Bronchial epithelial cell (primary cell): ENCODE results near the gene KRTAP4-7. TPM values are rescaled to one million over a fixed set of nuclear protein-coding genes. Genes with fewer than 3 reads are reported as not detected.
"Not testable (repeated sequence)": the region's sequence is repeated elsewhere in the genome, so short reads cannot be mapped to it uniquely, and the experiment has no call there.

Experiments
- DNase-seq: peaks from one replicate; pipeline ENCODE4 v3.0.0-alpha.2; 2010; ENCODE audit warnings: low read depth
- FAIRE-seq: peaks from 2 replicates; lab custom pipeline; 2011; peaks lifted over from hg19 to GRCh38; lab: Jason Lieb, UNC
- H3K27me3 ChIP-seq: 2 replicates; pipeline ENCODE4 v1.5.1; 2011; ENCODE audit warnings: low read length; ENCODE audit not compliant: control insufficient read depth, insufficient read depth
- H3K36me3 ChIP-seq: 2 replicates; pipeline ENCODE4 v1.5.1; 2011; ENCODE audit warnings: low read length; ENCODE audit not compliant: control insufficient read depth, insufficient read depth
- H3K4me3 ChIP-seq: 2 replicates; pipeline ENCODE4 v1.5.1; 2011; ENCODE audit warnings: mild to moderate bottlenecking, low read depth, low read length, control low read depth
- CTCF ChIP-seq: IDR thresholded peaks from 2 replicates; pipeline ENCODE4 v1.5.1; 2011; ENCODE audit warnings: mild to moderate bottlenecking, moderate library complexity, low read length, control low read depth, inconsistent platforms; ENCODE audit not compliant: insufficient read depth, severe bottlenecking
- total RNA-seq: library from RNA; depleted of rRNA; stranded (reverse); fragments of >200 nt; gene quantifications from 2 replicates; pipeline ENCODE4 v1.2.1, GENCODE V29; 2014

The KRTAP4-7 gene
- total RNA-seq, 1 donor from 2014 or later, result not detected

- Histone ChIP-seq H3K36me3 (no peaks in the 10 kb centered on the region), H3K27me3 (no peaks in the 10 kb centered on the region), H3K4me3 (no peak overlapping the region)
- DNase-seq, result no peak
- no peak for FAIRE-seq
- no peak for TF ChIP-seq CTCF
Observed at GRCh38 chr17:41121742-41122141, 37.8 kb downstream of the KRTAP4-7 start.

- not testable (repeated sequence) for FAIRE-seq, DNase-seq, H3K36me3 ChIP-seq, H3K4me3 ChIP-seq, H3K27me3 ChIP-seq
Observed at GRCh38 chr17:41123292-41123990, 39.5 kb downstream of the KRTAP4-7 start.

- not testable (repeated sequence) for DNase-seq, FAIRE-seq, H3K4me3 ChIP-seq, H3K36me3 ChIP-seq, H3K27me3 ChIP-seq
Observed at GRCh38 chr17:41123991-41124371, 40.0 kb downstream of the KRTAP4-7 start, which contains the start of gene KRTAP4-12. Gene KRTAP4-12, minus strand, starts transcription at chr17:41124182. Its CDS starts 60 bp downstream, at chr17:41124122.

GRCh38 chr17:41125064-41125463, 41.1 kb downstream of the KRTAP4-7 start:
- TF ChIP-seq CTCF, result no peak
- no peak overlapping the region for H3K4me3 ChIP-seq
- DNase-seq (no peak), FAIRE-seq (no peak)
- no peaks in the 10 kb centered on the region for H3K27me3 ChIP-seq
- H3K36me3 ChIP-seq, result no peaks in the 10 kb centered on the region

- no peaks in the 10 kb centered on the region for H3K36me3 ChIP-seq
- DNase-seq, result no peak
- TF ChIP-seq CTCF, result no peak
- H3K4me3 ChIP-seq, result no peak overlapping the region
- H3K27me3 ChIP-seq, result no peaks in the 10 kb centered on the region
- no peak for FAIRE-seq
Observed at GRCh38 chr17:41126412-41126811, 42.5 kb downstream of the KRTAP4-7 start.

GRCh38 chr17:41127371-41127770, 43.4 kb downstream of the KRTAP4-7 start:
- Histone ChIP-seq H3K27me3 (no peaks in the 10 kb centered on the region), H3K4me3 (no peak overlapping the region), H3K36me3 (no peaks in the 10 kb centered on the region)
- no peak for FAIRE-seq
- DNase-seq, result peak; percentile 56
- no peak for TF ChIP-seq CTCF

GRCh38 chr17:41131979-41132378, 48.0 kb downstream of the KRTAP4-7 start:
- Histone ChIP-seq H3K36me3 (no peaks in the 10 kb centered on the region), H3K4me3 (no peak overlapping the region), H3K27me3 (no peaks in the 10 kb centered on the region)
- no peak for TF ChIP-seq CTCF
- peak; percentile 93 for DNase-seq
- no peak for FAIRE-seq
